ENCODE results near the gene CEP128. TPM values are rescaled to one million over a fixed set of nuclear protein-coding genes. Genes with fewer than 3 reads are reported as not detected.
A peak's percentile ranks its signal among the peaks of the same experiment; 100 is the strongest.

CEP128 gene
- total RNA-seq, 1 donor from 2014 or later = 4.0 TPM

GRCh38 chr14:80618751-80619329 lies 322.7 kb downstream of the CEP128 start:
- no peak for DNase-seq (ENCODE audit: low read depth in 2 of 2)

GRCh38 chr14:80615831-80616230 lies 325.7 kb downstream of the CEP128 start:
- DNase-seq (ENCODE audit: low read depth in 2 of 2) = no peak

- no peak for DNase-seq (ENCODE audit: low read depth in 2 of 2)
These were observed 332.5 kb downstream of the CEP128 start for GRCh38 chr14:80609055-80609454.

GRCh38 chr14:80608563-80608962 lies 333.0 kb downstream of the CEP128 start:
- no peak for DNase-seq (ENCODE audit: low read depth in 2 of 2)

GRCh38 chr14:80607430-80608190 lies 333.9 kb downstream of the CEP128 start:
- peak in 1 of 2 donors; percentile 3 for DNase-seq (ENCODE audit: low read depth in 2 of 2)

- no peak for DNase-seq (ENCODE audit: low read depth in 2 of 2)
These were observed 335.2 kb downstream of the CEP128 start for GRCh38 chr14:80606347-80606772.

- no peak for DNase-seq (ENCODE audit: low read depth in 2 of 2)
These were observed 336.0 kb downstream of the CEP128 start for GRCh38 chr14:80605536-80605935.

- DNase-seq (ENCODE audit: low read depth in 2 of 2) = peak in 1 of 2 donors; percentile 12
These were observed 338.6 kb downstream of the CEP128 start for GRCh38 chr14:80602946-80603345.

- DNase-seq (ENCODE audit: low read depth in 2 of 2) = peak; percentile 23 to 60
These were observed 354.3 kb downstream of the CEP128 start for GRCh38 chr14:80587096-80587724.

- DNase-seq (ENCODE audit: low read depth in 2 of 2) = no peak
These were observed 355.4 kb downstream of the CEP128 start for GRCh38 chr14:80586131-80586530.

- DNase-seq (ENCODE audit: low read depth in 2 of 2) = no peak
These were observed 356.1 kb downstream of the CEP128 start for GRCh38 chr14:80585506-80585835.

GRCh38 chr14:80584744-80585505 lies 356.6 kb downstream of the CEP128 start:
- DNase-seq (ENCODE audit: low read depth in 2 of 2) = peak in 1 of 2 donors; percentile 42

GRCh38 chr14:80577599-80577998 lies 363.9 kb downstream of the CEP128 start:
- no peak for DNase-seq (ENCODE audit: low read depth in 2 of 2)

- DNase-seq (ENCODE audit: low read depth in 2 of 2) = no peak
These were observed 365.1 kb downstream of the CEP128 start for GRCh38 chr14:80576401-80576800.

GRCh38 chr14:80575763-80576162 lies 365.8 kb downstream of the CEP128 start:
- DNase-seq (ENCODE audit: low read depth in 2 of 2) = no peak

GRCh38 chr14:80572666-80573065 lies 368.9 kb downstream of the CEP128 start:
- no peak for DNase-seq (ENCODE audit: low read depth in 2 of 2)

GRCh38 chr14:80570930-80571298 lies 370.6 kb downstream of the CEP128 start:
- no peak for DNase-seq (ENCODE audit: low read depth in 2 of 2)

GRCh38 chr14:80567905-80568536 lies 373.5 kb downstream of the CEP128 start:
- DNase-seq (ENCODE audit: low read depth in 2 of 2) = no peak

GRCh38 chr14:80565001-80565400 lies 376.5 kb downstream of the CEP128 start:
- no peak for DNase-seq (ENCODE audit: low read depth in 2 of 2)

- DNase-seq (ENCODE audit: low read depth in 2 of 2) = no peak
These were observed 377.5 kb downstream of the CEP128 start for GRCh38 chr14:80564051-80564450.

- no peak for DNase-seq (ENCODE audit: low read depth in 2 of 2)
These were observed 380.5 kb downstream of the CEP128 start for GRCh38 chr14:80560800-80561657.

All from dermis microvascular lymphatic vessel endothelial cell (primary cell).